ENCODE results near the gene JUND.

Gene JUND

GRCh38 chr19:18261474-18261873 is 19.9 kb downstream of the JUND start:
- no peak for DNase-seq (ENCODE audit: low read depth)
- no peak for TF ChIP-seq CTCF (IDR thresholded peaks at IDR 0.05; ENCODE audit: insufficient read depth, low read depth, low read length, missing control alignments)
- H3K4me3 ChIP-seq (ENCODE audit: low read depth, low read length), result no peak overlapping the region

- no peak overlapping the region for H3K4me3 ChIP-seq (ENCODE audit: low read depth, low read length)
- DNase-seq (ENCODE audit: low read depth), result no peak
- no peak for TF ChIP-seq CTCF (IDR thresholded peaks at IDR 0.05; ENCODE audit: insufficient read depth, low read depth, low read length, missing control alignments)
Observed at GRCh38 chr19:18259893-18260292, 21.5 kb downstream of the JUND start.

GRCh38 chr19:18257503-18258470 is 23.6 kb downstream of the JUND start:
- DNase-seq (ENCODE audit: low read depth), result no peak
- H3K4me3 ChIP-seq (ENCODE audit: low read depth, low read length), result no peak overlapping the region
- no peak for TF ChIP-seq CTCF (IDR thresholded peaks at IDR 0.05; ENCODE audit: insufficient read depth, low read depth, low read length, missing control alignments)

- no peak for DNase-seq (ENCODE audit: low read depth)
- no peak overlapping the region for H3K4me3 ChIP-seq (ENCODE audit: low read depth, low read length)
- peak; percentile 12 for TF ChIP-seq CTCF (IDR thresholded peaks at IDR 0.05; ENCODE audit: insufficient read depth, low read depth, low read length, missing control alignments)
Observed at GRCh38 chr19:18254546-18255503, 26.6 kb downstream of the JUND start.

GRCh38 chr19:18253716-18254115 is 27.7 kb downstream of the JUND start:
- TF ChIP-seq CTCF (IDR thresholded peaks at IDR 0.05; ENCODE audit: insufficient read depth, low read depth, low read length, missing control alignments), result no peak
- H3K4me3 ChIP-seq (ENCODE audit: low read depth, low read length), result no peak overlapping the region
- DNase-seq (ENCODE audit: low read depth), result no peak

GRCh38 chr19:18253130-18253529 is 28.3 kb downstream of the JUND start:
- TF ChIP-seq CTCF (IDR thresholded peaks at IDR 0.05; ENCODE audit: insufficient read depth, low read depth, low read length, missing control alignments), result no peak
- H3K4me3 ChIP-seq (ENCODE audit: low read depth, low read length), result no peak overlapping the region
- no peak for DNase-seq (ENCODE audit: low read depth)

All from GM12865 (cell line).